Epithelial cell of proximal tubule (primary cell): ENCODE results near the gene NHSL2. TPM values are rescaled to one million over a fixed set of nuclear protein-coding genes. Genes with fewer than 3 reads are reported as not detected.

Experiments used
- DNase-seq: peaks from one replicate; pipeline ENCODE4 v3.0.0-alpha.2; 2011; ENCODE audit warnings: low read depth
- H3K4me3 ChIP-seq: 2 replicates; pipeline ENCODE4 v1.5.1; 2011; ENCODE audit warnings: low read depth, mild to moderate bottlenecking, low read length
- total RNA-seq: library from RNA; depleted of rRNA; stranded (reverse); fragments of >200 nt; gene quantifications from 2 replicates; pipeline ENCODE4 v1.2.3, GENCODE V29; 2015
- TF ChIP-seq, protein P1 (sequence below): conservative IDR thresholded peaks from 2 replicates; pipeline ENCODE4 v1.5.1; 2012; ENCODE audit warnings: low read depth, mild to moderate bottlenecking, low read length

NHSL2 gene
- total RNA-seq, 1 donor from 2014 or later, result 1.0 TPM

DNA sequence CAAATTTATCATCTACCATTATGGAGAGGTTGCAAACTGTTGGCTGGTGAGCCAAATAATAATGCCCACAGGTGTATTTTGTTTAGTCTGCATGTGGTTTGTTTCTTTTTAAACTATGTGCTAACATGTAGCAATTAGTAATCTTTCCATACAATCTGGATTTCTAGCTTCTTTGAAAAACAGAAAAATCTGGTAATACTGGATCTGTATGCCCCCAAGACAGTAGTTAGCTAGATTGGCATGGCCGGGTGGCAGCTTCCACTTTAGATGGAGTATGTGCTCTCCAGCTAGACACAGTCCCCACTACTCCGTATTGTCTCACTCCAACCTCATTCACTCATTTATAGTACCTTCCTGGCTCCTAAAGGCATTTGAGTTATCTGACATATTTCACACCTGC lies 91.3 kb downstream of the NHSL2 start:
- no peak for DNase-seq
- no peak overlapping the region for H3K4me3 ChIP-seq
- TF ChIP-seq, protein P1, sequence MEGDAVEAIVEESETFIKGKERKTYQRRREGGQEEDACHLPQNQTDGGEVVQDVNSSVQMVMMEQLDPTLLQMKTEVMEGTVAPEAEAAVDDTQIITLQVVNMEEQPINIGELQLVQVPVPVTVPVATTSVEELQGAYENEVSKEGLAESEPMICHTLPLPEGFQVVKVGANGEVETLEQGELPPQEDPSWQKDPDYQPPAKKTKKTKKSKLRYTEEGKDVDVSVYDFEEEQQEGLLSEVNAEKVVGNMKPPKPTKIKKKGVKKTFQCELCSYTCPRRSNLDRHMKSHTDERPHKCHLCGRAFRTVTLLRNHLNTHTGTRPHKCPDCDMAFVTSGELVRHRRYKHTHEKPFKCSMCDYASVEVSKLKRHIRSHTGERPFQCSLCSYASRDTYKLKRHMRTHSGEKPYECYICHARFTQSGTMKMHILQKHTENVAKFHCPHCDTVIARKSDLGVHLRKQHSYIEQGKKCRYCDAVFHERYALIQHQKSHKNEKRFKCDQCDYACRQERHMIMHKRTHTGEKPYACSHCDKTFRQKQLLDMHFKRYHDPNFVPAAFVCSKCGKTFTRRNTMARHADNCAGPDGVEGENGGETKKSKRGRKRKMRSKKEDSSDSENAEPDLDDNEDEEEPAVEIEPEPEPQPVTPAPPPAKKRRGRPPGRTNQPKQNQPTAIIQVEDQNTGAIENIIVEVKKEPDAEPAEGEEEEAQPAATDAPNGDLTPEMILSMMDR, result no peak

DNA sequence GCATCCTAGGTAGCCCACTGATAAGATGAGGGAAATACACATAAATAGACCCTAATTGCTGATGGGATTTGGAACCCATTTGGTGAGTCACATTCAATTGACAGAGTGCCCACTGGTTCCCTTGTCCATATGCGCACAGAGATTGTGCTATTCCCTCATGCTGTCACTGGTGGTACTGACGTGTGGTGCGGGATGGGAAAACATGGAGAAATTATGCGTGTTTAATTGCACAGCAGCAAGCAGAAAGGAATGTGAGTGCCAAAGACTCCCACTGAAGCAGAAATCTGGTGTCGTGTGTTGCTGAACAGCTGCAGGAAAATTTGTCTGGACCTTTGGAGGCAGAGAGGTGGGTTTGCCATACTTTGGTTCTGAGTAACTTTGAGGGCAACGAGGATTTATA lies 92.2 kb downstream of the NHSL2 start:
- TF ChIP-seq, protein P1, result no peak
- H3K4me3 ChIP-seq, result no peak overlapping the region
- DNase-seq, result no peak

DNA sequence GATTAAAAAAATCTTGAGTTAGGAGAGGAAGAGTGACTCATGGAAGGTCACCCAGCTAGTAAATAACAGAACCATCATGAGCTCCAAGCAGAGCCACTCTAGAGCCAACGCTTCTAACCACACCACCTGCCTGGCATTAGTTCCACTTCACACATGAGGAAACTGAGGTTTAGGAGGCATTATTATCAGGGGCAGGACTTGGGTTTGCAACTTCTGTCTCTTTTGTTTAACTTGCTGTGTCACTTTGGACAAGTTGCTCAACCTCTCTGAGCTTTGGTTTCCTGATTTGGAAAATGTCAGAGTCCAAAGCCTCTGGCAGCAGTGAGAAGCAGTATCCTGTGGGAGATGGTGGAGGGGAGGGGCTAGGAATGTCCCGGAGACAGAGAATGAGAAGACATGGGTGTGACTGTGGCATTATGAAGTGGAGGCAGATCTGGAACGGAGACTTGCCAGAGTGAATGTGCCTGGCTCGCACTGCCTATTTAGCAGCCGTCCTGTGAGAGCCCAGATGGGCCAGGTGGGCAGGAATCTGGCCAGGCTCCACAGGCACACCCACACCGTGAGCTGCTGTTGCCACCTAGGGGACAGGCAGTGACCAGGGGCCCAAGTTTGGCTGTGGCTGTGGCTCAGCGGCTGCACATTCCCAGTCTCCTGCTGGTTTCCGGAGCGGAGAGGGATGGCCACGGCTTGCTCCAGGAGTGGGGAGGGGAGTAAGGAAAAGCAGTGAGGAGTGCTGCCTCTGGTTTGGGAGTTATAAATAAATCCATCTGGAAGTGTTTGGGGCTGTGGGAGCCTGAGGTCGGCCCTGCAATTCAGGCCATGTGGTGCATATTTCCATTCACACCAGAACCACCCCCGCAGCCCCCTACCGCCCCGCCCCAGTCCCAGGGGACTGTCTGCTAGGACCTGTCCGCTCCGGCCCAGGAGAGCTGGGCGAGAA lies 93.4 kb downstream of the NHSL2 start:
- no peak overlapping the region for H3K4me3 ChIP-seq
- no peak for DNase-seq
- TF ChIP-seq, protein P1, result peak; percentile 37

DNA sequence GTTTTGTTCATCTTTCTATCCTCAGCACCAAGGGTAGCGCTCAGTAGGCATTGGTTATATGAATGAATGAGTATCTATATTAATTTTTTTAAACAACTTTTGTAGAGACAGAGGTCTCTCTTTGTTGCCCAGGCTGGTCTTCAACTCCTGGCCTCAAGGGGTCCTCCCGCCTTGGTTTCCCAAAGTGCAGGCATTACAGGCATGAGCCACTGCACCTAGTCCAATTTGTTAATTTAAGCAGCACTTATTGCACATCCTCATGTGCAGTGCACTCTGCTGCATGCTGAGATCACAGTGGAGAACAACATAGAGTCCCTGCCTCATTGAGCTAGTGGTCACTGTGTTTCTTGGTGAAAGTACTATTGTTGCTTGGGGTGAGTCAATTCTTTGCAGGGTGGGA lies 94.4 kb downstream of the NHSL2 start:
- TF ChIP-seq, protein P1, result no peak
- H3K4me3 ChIP-seq, result no peak overlapping the region
- no peak for DNase-seq

DNA sequence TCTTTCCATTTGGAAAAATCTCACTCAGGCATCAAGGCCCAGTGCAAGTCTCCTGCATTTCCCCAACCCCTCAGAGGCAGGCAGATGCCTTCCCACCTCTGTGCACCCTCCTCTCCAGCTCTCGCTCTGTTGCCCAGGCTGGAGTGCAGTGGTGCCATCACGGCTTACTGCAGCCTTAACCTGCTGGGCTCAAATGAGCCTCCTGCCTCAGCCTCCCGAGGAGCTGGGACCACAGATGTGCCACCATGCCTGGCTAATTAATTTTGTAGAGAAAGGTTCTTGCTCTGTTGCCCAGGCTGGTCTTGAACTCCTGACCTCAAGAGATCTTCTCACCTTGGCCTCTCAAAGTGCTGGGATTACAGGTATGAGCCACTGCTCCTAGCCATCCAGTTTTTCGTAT lies 95.8 kb downstream of the NHSL2 start:
- H3K4me3 ChIP-seq, result no peak overlapping the region
- TF ChIP-seq, protein P1, result no peak
- DNase-seq, result no peak

DNA sequence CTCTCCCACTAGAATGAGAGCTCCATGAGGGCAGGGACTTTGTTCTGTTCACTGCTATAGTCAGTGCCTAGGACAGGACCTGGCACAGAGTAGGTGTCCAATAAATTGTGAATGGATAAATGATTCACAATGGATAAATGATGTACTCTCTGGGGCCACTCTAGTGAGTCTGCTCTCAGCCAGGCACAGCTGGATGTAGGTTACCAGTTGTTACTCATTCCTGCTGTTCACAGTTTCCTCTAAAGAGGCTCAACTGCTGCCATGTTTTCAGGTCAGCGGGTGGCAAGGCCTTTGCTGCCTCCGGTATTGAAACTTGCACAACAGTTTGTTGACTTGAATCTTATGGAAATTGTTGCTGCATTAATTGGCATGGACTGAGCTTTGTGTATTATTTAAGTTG lies 99.1 kb downstream of the NHSL2 start:
- no peak for DNase-seq
- TF ChIP-seq, protein P1, result no peak
- no peak overlapping the region for H3K4me3 ChIP-seq

DNA sequence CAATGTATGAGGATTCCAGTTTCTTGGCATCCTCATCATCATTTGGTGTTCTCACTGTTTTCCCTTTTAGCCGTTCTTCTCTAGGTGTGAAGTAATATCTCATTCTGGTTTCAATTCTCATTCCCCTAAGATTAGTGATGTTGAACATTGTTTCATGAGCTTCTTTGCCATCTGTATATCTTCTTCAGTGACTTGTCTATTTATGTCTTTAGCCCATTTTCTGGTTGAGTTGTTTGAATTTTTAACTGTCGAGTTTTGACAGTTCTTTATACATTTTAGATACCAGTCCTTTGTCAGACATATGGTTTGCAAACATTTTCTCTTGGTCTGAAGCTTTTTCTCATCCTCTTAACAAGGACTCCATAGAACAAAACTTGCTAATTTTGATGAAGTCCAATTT lies 101.1 kb downstream of the NHSL2 start:
- TF ChIP-seq, protein P1, result no peak
- no peak overlapping the region for H3K4me3 ChIP-seq

More for the DNA sequence above, 101.1 kb downstream of the NHSL2 start:
- no peak for DNase-seq
